SK-N-SH treated with all-trans-retinoic acid at 6 μM for 48 hours (cell line): Measurements from ENCODE around the gene TBX18.

Experiments used
- ATAC-seq: fragments of 200-7000 bp; cut with Tn5 transposase; 3 replicates; pipeline ENCODE4 v1.9.1; 2020; ENCODE audit warnings: mild to moderate bottlenecking, moderate library complexity
- ARNTL ChIP-seq: fragments of 450-650 bp; formaldehyde crosslinking; IDR thresholded peaks from 2 replicates; pipeline ENCODE4 v1.5.0; 2020; ENCODE audit warnings: low read depth, mild to moderate bottlenecking, moderate library complexity, borderline replicate concordance
- BACH2 ChIP-seq: fragments of 250-450 bp; sonication (Bioruptor Pico); IDR thresholded peaks from 2 replicates; pipeline ENCODE4 v1.9.0; 2021; ENCODE audit warnings: mild to moderate bottlenecking, borderline replicate concordance
- CSDC2 ChIP-seq: fragments of 250-450 bp; sonication (Bioruptor Pico); IDR thresholded peaks from 2 replicates; pipeline ENCODE4 v1.5.0; 2020; ENCODE audit warnings: mild to moderate bottlenecking, moderate library complexity
- ESRRG ChIP-seq: fragments of 250-450 bp; sonication (Bioruptor Pico); IDR thresholded peaks from 2 replicates; pipeline ENCODE4 v1.6.1; 2021; ENCODE audit warnings: mild to moderate bottlenecking
- ISL1 ChIP-seq: fragments of 250-450 bp; sonication (Bioruptor Pico); IDR thresholded peaks from 2 replicates; pipeline ENCODE4 v2.1.2; 2022; ENCODE audit warnings: mild to moderate bottlenecking, moderate library complexity
- PPARA ChIP-seq: fragments of 250-450 bp; sonication (Bioruptor Pico); IDR thresholded peaks from 2 replicates; pipeline ENCODE4 v1.5.0; 2020; ENCODE audit warnings: mild to moderate bottlenecking, borderline replicate concordance
- RARB ChIP-seq: fragments of 250-450 bp; sonication (Bioruptor Pico); IDR thresholded peaks from 2 replicates; pipeline ENCODE4 v1.8.0; 2021; ENCODE audit warnings: mild to moderate bottlenecking, moderate library complexity
- SNAI2 ChIP-seq: fragments of 250-450 bp; sonication (Bioruptor Pico); IDR thresholded peaks from 2 replicates; pipeline ENCODE4 v1.5.0; 2020; ENCODE audit warnings: mild to moderate bottlenecking, moderate library complexity
- TCF4 ChIP-seq: fragments of 250-450 bp; sonication (Bioruptor Pico); IDR thresholded peaks from 2 replicates; pipeline ENCODE4 v1.8.0; 2021; ENCODE audit warnings: mild to moderate bottlenecking, moderate library complexity, borderline replicate concordance
- TOX ChIP-seq: fragments of 250-450 bp; sonication (Bioruptor Pico); IDR thresholded peaks from 2 replicates; pipeline ENCODE4 v1.8.0; 2021; ENCODE audit warnings: mild to moderate bottlenecking, moderate library complexity, borderline replicate concordance
- ZC3H10 ChIP-seq: fragments of 250-450 bp; sonication (Bioruptor Pico); IDR thresholded peaks from 2 replicates; pipeline ENCODE4 v1.5.1; 2021; ENCODE audit warnings: mild to moderate bottlenecking, moderate library complexity
- ZFP3 ChIP-seq: fragments of 250-450 bp; sonication (Bioruptor Pico); IDR thresholded peaks from 2 replicates; pipeline ENCODE4 v1.5.0; 2020; ENCODE audit warnings: mild to moderate bottlenecking, moderate library complexity
- ZFP30 ChIP-seq: fragments of 450-650 bp; formaldehyde crosslinking; IDR thresholded peaks from 2 replicates; pipeline ENCODE4 v1.5.0; 2022; ENCODE audit warnings: mild to moderate bottlenecking, moderate library complexity
- ZNF70 ChIP-seq: fragments of 450-650 bp; formaldehyde crosslinking; IDR thresholded peaks from 2 replicates; pipeline ENCODE4 v1.5.0; 2020; ENCODE audit warnings: mild to moderate bottlenecking, moderate library complexity
- ZNF8 ChIP-seq: fragments of 450-650 bp; formaldehyde crosslinking; IDR thresholded peaks from 2 replicates; pipeline ENCODE4 v1.5.0; 2020; ENCODE audit warnings: mild to moderate bottlenecking, moderate library complexity
- TF ChIP-seq, protein P1 (sequence below): fragments of 250-450 bp; sonication (Bioruptor Pico); IDR thresholded peaks from 2 replicates; pipeline ENCODE4 v1.5.1; 2021; ENCODE audit warnings: mild to moderate bottlenecking, moderate library complexity
- TF ChIP-seq, protein P2 (sequence below): fragments of 250-450 bp; sonication (Bioruptor Pico); IDR thresholded peaks from 2 replicates; pipeline ENCODE4 v1.5.0; 2020; ENCODE audit warnings: mild to moderate bottlenecking, moderate library complexity
- TF ChIP-seq, protein P3 (sequence below): fragments of 250-450 bp; sonication (Bioruptor Pico); IDR thresholded peaks from 2 replicates; pipeline ENCODE4 v1.5.1; 2020; ENCODE audit warnings: low read depth, mild to moderate bottlenecking, moderate library complexity
- TF ChIP-seq, protein P4 (sequence below): fragments of 250-450 bp; sonication (Bioruptor Pico); IDR thresholded peaks from 2 replicates; pipeline ENCODE4 v1.8.0; 2021; ENCODE audit warnings: low read depth, mild to moderate bottlenecking, moderate library complexity, borderline replicate concordance
- TF ChIP-seq, protein P5 (sequence below): fragments of 250-450 bp; sonication (Bioruptor Pico); IDR thresholded peaks from 2 replicates; pipeline ENCODE4 v1.8.0; 2020; ENCODE audit warnings: mild to moderate bottlenecking, moderate library complexity, borderline replicate concordance

The TBX18 gene

DNA sequence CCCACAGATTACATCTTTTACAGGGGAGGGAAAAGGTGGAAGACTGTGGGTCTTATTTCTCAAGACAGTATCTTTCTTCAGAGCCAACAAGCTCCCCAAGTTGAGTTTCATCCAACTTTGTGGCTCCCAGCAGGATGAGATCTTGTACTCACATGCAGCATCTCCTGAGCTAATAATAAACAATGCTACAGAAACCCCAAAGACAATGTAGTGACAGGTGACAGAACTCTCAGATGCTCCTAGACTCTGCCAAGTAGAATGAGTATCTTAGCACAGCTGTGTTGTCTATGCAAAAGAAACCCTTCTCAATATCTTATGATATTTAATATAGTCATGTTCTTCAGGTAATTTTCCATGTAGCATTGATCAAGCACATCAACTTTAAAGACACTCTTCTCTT, 90.0 kb downstream of the TBX18 start:
- no peak for ATAC-seq
- TF ChIP-seq, protein P1, sequence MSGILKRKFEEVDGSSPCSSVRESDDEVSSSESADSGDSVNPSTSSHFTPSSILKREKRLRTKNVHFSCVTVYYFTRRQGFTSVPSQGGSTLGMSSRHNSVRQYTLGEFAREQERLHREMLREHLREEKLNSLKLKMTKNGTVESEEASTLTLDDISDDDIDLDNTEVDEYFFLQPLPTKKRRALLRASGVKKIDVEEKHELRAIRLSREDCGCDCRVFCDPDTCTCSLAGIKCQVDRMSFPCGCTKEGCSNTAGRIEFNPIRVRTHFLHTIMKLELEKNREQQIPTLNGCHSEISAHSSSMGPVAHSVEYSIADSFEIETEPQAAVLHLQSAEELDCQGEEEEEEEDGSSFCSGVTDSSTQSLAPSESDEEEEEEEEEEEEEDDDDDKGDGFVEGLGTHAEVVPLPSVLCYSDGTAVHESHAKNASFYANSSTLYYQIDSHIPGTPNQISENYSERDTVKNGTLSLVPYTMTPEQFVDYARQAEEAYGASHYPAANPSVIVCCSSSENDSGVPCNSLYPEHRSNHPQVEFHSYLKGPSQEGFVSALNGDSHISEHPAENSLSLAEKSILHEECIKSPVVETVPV: no peak
- TF ChIP-seq ESRRG (CRISPR knock-in tag) (no peak), ZC3H10 (CRISPR knock-in tag) (no peak), ISL1 (no peak), TOX (CRISPR knock-in tag) (no peak), ZFP3 (CRISPR knock-in tag) (no peak), SNAI2 (CRISPR knock-in tag) (no peak), CSDC2 (CRISPR knock-in tag) (no peak), ZNF70 (CRISPR knock-in tag) (no peak), RARB (CRISPR knock-in tag) (no peak), ZFP30 (no peak), ZNF8 (CRISPR knock-in tag) (no peak), TCF4 (CRISPR knock-in tag) (no peak), BACH2 (CRISPR knock-in tag) (no peak)
- TF ChIP-seq, protein P2, sequence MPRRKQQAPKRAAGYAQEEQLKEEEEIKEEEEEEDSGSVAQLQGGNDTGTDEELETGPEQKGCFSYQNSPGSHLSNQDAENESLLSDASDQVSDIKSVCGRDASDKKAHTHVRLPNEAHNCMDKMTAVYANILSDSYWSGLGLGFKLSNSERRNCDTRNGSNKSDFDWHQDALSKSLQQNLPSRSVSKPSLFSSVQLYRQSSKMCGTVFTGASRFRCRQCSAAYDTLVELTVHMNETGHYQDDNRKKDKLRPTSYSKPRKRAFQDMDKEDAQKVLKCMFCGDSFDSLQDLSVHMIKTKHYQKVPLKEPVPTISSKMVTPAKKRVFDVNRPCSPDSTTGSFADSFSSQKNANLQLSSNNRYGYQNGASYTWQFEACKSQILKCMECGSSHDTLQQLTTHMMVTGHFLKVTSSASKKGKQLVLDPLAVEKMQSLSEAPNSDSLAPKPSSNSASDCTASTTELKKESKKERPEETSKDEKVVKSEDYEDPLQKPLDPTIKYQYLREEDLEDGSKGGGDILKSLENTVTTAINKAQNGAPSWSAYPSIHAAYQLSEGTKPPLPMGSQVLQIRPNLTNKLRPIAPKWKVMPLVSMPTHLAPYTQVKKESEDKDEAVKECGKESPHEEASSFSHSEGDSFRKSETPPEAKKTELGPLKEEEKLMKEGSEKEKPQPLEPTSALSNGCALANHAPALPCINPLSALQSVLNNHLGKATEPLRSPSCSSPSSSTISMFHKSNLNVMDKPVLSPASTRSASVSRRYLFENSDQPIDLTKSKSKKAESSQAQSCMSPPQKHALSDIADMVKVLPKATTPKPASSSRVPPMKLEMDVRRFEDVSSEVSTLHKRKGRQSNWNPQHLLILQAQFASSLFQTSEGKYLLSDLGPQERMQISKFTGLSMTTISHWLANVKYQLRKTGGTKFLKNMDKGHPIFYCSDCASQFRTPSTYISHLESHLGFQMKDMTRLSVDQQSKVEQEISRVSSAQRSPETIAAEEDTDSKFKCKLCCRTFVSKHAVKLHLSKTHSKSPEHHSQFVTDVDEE: no peak
- TF ChIP-seq, protein P3, sequence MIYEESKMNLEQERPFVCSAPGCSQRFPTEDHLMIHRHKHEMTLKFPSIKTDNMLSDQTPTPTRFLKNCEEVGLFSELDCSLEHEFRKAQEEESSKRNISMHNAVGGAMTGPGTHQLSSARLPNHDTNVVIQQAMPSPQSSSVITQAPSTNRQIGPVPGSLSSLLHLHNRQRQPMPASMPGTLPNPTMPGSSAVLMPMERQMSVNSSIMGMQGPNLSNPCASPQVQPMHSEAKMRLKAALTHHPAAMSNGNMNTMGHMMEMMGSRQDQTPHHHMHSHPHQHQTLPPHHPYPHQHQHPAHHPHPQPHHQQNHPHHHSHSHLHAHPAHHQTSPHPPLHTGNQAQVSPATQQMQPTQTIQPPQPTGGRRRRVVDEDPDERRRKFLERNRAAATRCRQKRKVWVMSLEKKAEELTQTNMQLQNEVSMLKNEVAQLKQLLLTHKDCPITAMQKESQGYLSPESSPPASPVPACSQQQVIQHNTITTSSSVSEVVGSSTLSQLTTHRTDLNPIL (CRISPR knock-in tag): no peak
- TF ChIP-seq, protein P4, sequence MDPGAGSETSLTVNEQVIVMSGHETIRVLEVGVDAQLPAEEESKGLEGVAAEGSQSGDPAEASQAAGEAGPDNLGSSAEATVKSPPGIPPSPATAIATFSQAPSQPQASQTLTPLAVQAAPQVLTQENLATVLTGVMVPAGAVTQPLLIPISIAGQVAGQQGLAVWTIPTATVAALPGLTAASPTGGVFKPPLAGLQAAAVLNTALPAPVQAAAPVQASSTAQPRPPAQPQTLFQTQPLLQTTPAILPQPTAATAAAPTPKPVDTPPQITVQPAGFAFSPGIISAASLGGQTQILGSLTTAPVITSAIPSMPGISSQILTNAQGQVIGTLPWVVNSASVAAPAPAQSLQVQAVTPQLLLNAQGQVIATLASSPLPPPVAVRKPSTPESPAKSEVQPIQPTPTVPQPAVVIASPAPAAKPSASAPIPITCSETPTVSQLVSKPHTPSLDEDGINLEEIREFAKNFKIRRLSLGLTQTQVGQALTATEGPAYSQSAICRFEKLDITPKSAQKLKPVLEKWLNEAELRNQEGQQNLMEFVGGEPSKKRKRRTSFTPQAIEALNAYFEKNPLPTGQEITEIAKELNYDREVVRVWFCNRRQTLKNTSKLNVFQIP: no peak
- TF ChIP-seq, protein P5, sequence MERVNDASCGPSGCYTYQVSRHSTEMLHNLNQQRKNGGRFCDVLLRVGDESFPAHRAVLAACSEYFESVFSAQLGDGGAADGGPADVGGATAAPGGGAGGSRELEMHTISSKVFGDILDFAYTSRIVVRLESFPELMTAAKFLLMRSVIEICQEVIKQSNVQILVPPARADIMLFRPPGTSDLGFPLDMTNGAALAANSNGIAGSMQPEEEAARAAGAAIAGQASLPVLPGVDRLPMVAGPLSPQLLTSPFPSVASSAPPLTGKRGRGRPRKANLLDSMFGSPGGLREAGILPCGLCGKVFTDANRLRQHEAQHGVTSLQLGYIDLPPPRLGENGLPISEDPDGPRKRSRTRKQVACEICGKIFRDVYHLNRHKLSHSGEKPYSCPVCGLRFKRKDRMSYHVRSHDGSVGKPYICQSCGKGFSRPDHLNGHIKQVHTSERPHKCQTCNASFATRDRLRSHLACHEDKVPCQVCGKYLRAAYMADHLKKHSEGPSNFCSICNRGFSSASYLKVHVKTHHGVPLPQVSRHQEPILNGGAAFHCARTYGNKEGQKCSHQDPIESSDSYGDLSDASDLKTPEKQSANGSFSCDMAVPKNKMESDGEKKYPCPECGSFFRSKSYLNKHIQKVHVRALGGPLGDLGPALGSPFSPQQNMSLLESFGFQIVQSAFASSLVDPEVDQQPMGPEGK (CRISPR knock-in tag): no peak

DNA sequence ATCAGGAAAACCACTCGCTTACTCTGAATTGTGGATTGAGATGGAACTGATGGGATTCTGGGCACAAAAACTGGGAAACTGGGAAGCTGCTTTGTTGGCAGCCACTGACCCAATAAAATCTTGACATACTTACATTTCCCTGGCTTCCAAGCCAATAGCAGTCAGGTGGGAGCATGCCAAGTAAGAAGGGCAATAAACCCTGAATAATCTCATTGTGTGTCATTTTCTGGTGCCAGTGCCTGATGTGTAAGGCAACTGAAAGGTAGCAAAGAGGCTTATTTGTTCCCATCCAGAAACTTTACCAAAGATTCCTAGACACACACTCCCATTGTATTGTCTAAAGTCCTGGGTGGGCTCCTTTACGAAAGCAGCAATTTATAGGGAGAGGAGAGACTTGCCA, 93.2 kb downstream of the TBX18 start:
- TF ChIP-seq PPARA (CRISPR knock-in tag) (no peak), SNAI2 (CRISPR knock-in tag) (no peak), ZFP3 (CRISPR knock-in tag) (no peak), ARNTL (CRISPR knock-in tag) (no peak), RARB (CRISPR knock-in tag) (no peak), ZC3H10 (CRISPR knock-in tag) (no peak)
- TF ChIP-seq, protein P5 (CRISPR knock-in tag): no peak
- TF ChIP-seq, protein P3 (CRISPR knock-in tag): no peak
- ATAC-seq: no peak
